ENCODE measurements around the gene KBTBD6.
"Not testable (repeated sequence)": the region's sequence is repeated elsewhere in the genome, so short reads cannot be mapped to it uniquely, and the experiment has no call there.

DNA sequence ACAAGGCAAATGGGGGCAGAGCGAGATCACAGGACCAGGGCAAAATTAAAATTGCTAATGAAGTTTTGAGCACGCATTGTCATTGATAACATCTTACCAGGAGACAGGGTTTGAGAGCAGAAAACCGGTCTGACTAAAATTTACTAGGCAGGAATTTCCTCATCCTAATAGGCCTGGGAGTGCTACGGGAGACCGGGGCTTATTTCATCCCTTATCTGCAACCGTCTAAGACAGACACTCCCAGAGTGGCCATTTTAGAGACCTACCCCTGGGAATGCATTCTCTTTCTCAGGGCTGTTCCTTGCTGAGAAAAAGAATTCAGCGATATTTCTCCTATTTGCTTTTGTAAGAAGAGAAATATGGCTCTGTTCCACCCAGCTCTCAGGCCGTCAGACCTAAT is 43.0 kb upstream of the KBTBD6 start:
- TF ChIP-seq, protein P1, sequence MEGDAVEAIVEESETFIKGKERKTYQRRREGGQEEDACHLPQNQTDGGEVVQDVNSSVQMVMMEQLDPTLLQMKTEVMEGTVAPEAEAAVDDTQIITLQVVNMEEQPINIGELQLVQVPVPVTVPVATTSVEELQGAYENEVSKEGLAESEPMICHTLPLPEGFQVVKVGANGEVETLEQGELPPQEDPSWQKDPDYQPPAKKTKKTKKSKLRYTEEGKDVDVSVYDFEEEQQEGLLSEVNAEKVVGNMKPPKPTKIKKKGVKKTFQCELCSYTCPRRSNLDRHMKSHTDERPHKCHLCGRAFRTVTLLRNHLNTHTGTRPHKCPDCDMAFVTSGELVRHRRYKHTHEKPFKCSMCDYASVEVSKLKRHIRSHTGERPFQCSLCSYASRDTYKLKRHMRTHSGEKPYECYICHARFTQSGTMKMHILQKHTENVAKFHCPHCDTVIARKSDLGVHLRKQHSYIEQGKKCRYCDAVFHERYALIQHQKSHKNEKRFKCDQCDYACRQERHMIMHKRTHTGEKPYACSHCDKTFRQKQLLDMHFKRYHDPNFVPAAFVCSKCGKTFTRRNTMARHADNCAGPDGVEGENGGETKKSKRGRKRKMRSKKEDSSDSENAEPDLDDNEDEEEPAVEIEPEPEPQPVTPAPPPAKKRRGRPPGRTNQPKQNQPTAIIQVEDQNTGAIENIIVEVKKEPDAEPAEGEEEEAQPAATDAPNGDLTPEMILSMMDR (IDR thresholded peaks at IDR 0.05), result not testable (repeated sequence)
- not testable (repeated sequence) for TF ChIP-seq ZFX (IDR thresholded peaks at IDR 0.05; ENCODE audit: borderline replicate concordance)

Data from 22Rv1 (cell line).